ENCODE data around the gene STN1.

STN1 gene

GRCh38 chr10:103892181-103892580, 25.8 kb downstream of the STN1 start:
- Histone ChIP-seq H3K4me3 (replicated peaks; ENCODE audit: low read depth, low read length) (no peak overlapping the region), H3K27me3 (replicated peaks; ENCODE audit: control insufficient read depth, insufficient read depth, low read length) (no peaks in the 10 kb centered on the region), H3K36me3 (ENCODE audit: control insufficient read depth, insufficient read depth, low read length) (peaks cover 6% of the 10 kb centered on the region)
- DNase-seq (ENCODE audit: extremely low read depth, insufficient read length) = no peak
- TF ChIP-seq, protein P1, sequence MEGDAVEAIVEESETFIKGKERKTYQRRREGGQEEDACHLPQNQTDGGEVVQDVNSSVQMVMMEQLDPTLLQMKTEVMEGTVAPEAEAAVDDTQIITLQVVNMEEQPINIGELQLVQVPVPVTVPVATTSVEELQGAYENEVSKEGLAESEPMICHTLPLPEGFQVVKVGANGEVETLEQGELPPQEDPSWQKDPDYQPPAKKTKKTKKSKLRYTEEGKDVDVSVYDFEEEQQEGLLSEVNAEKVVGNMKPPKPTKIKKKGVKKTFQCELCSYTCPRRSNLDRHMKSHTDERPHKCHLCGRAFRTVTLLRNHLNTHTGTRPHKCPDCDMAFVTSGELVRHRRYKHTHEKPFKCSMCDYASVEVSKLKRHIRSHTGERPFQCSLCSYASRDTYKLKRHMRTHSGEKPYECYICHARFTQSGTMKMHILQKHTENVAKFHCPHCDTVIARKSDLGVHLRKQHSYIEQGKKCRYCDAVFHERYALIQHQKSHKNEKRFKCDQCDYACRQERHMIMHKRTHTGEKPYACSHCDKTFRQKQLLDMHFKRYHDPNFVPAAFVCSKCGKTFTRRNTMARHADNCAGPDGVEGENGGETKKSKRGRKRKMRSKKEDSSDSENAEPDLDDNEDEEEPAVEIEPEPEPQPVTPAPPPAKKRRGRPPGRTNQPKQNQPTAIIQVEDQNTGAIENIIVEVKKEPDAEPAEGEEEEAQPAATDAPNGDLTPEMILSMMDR (IDR thresholded peaks at IDR 0.05; ENCODE audit: insufficient read depth, low read length, poor library complexity, severe bottlenecking) = no peak

DNA sequence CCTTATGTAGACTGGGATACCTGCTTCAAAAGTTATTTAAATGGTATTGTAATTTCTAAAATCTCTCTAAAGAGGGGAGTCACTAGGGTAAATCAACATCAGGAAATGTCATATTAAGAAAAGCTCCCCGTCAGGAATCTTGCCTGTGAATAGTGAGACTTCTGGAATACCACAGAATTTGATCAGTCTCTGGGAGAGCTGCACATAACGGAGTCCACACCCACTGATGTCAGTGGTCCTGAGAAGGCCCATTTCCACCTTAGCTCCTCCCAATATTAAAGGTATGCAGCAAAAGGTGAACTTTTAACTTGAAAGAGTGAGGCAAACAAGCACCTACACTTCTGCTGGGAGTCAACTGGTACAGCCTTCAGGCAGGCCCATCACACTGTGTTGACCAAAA, 27.3 kb downstream of the STN1 start:
- TF ChIP-seq, protein P1 (IDR thresholded peaks at IDR 0.05; ENCODE audit: insufficient read depth, low read length, poor library complexity, severe bottlenecking) = no peak
- Histone ChIP-seq H3K4me3 (replicated peaks; ENCODE audit: low read depth, low read length) (no peak overlapping the region), H3K27me3 (replicated peaks; ENCODE audit: control insufficient read depth, insufficient read depth, low read length) (no peaks in the 10 kb centered on the region), H3K36me3 (ENCODE audit: control insufficient read depth, insufficient read depth, low read length) (peaks cover 5% of the 10 kb centered on the region)
- DNase-seq (ENCODE audit: extremely low read depth, insufficient read length) = no peak

DNA sequence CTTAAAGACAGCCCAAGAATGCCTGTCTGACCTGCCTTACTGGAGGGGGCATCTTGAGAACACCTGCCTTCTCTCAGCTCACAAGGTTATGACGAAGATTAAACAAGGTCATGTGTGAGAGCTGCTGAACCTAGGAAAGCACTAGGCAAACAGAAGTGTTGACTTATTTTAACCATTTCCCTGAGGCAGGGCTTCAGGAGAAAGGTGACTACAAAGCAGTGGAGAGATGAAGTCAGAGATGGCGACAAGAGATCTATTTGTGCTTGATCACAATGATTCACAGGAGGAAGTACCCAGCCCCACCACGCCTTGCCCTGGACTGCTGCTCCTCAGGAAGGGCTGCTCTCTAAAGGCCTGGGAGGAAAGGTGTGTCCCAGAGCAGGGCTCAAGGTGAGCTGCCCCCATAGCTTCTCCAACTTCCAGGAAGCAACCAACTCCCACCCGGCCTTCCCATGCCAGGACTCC, 27.8 kb downstream of the STN1 start:
- TF ChIP-seq, protein P1 (IDR thresholded peaks at IDR 0.05; ENCODE audit: insufficient read depth, low read length, poor library complexity, severe bottlenecking) = no peak
- H3K4me3 ChIP-seq (replicated peaks; ENCODE audit: low read depth, low read length) = no peak overlapping the region
- DNase-seq (ENCODE audit: extremely low read depth, insufficient read length) = no peak

DNA sequence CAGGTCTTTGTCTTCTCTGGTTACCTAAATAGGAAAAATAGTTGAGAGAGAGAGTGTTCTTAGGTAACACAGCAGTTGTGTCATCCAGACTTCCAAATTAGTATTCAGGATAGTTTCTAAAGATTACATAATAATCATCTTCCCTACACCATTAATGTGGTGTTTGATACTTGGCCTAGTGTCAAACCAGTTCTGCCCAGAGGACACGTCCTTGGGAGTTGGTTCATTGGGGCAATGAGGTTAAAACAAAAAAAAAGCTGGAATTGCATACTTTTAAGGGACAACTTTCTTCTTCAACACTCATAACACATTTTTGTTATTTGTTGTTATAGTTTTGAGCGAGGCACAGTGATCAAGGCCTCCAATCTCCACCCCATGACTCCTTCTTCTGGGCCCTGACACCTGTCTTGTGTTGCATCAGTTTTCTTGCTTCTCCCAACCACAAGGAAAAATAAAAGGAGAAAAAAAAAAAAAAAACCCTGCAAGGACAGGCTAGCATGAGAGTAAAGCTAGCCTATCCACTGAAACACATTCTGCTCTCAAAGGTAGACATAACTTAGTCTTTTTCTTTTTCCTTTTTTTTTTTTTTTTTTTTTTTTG, 28.8 kb downstream of the STN1 start:
- H3K27me3 ChIP-seq (replicated peaks; ENCODE audit: control insufficient read depth, insufficient read depth, low read length) = no peaks in the 10 kb centered on the region
- TF ChIP-seq, protein P1 (IDR thresholded peaks at IDR 0.05; ENCODE audit: insufficient read depth, low read length, poor library complexity, severe bottlenecking) = no peak
- no peak for DNase-seq (ENCODE audit: extremely low read depth, insufficient read length)
- H3K4me3 ChIP-seq (replicated peaks; ENCODE audit: low read depth, low read length) = no peak overlapping the region
- H3K36me3 ChIP-seq (ENCODE audit: control insufficient read depth, insufficient read depth, low read length) = peaks cover 5% of the 10 kb centered on the region

More for the DNA sequence above, 27.8 kb downstream of the STN1 start:
- H3K27me3 ChIP-seq (replicated peaks; ENCODE audit: control insufficient read depth, insufficient read depth, low read length) = no peaks in the 10 kb centered on the region
- peaks cover 5% of the 10 kb centered on the region for H3K36me3 ChIP-seq (ENCODE audit: control insufficient read depth, insufficient read depth, low read length)

DNA sequence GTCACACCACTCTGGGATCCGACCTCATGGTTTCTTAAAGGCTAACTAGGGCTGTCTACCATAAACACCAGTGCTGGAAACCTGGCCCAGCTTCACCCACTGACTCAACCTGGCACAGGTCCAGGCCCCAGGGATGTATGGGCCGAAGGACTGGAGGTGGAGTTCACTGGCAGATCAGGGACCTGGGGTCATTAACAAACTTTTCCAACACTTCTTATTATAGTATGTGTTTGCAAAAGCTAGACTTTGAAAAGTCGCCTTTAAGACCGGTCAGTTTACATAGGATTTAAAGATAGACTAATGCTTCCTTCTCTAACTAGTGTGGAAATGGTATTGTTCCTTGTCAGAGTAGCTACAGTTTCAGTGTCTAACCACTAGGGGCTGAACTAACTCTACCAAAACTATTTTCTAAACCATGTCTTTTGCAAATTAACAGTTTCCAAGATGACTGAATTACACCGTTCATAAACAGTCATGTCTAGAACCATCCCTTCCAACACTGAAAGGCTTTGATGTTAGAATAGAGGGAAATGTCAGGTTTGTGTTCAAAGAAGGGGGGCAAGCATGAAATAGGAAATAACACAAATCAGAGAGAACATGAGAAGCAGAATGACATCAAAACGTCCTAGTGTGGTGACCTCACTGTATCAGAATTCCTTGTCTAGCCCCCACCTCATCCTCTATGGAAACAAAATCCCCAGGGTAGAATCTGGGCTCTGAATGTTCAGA, 29.7 kb downstream of the STN1 start:
- Histone ChIP-seq H3K4me3 (replicated peaks; ENCODE audit: low read depth, low read length) (no peak overlapping the region), H3K36me3 (ENCODE audit: control insufficient read depth, insufficient read depth, low read length) (peaks cover 5% of the 10 kb centered on the region), H3K27me3 (replicated peaks; ENCODE audit: control insufficient read depth, insufficient read depth, low read length) (no peaks in the 10 kb centered on the region)
- TF ChIP-seq, protein P1 (IDR thresholded peaks at IDR 0.05; ENCODE audit: insufficient read depth, low read length, poor library complexity, severe bottlenecking) = peak; percentile 83
- DNase-seq (ENCODE audit: extremely low read depth, insufficient read length) = peak; percentile 22
